Endothelial cell of umbilical vein (primary cell): ENCODE data around the gene HK3. TPM values are rescaled to one million over a fixed set of nuclear protein-coding genes. Genes with fewer than 3 reads are reported as not detected.

Experiments
- BruUV-seq: library from RNA; stranded (reverse); fragments of 400-500 nt; replicated peaks from 2 replicates; lab custom pipeline; 2021; lab: Mats Ljungman, UMichigan
- CTCF ChIA-PET: fragments of 300-600, 350-600 bp; sonication (Branson Sonifier 250); formaldehyde crosslinking; loops from one replicate; lab custom pipeline; 2021; ENCODE audit warnings: antibody characterized with exemption, inconsistent platforms; lab: Charles Lee
- POLR2A ChIA-PET: fragments of 300-600, 350-600 bp; sonication (Branson Sonifier 250); formaldehyde crosslinking; loops from one replicate; lab custom pipeline; 2021; ENCODE audit warnings: antibody characterized with exemption, inconsistent platforms; lab: Charles Lee
- DNase-seq: peaks from one replicate; pipeline ENCODE4 v3.0.0-alpha.2; 2011; ENCODE audit warnings: low read depth, low spot score
- FAIRE-seq: peaks from 2 replicates; lab custom pipeline; 2011; peaks lifted over from hg19 to GRCh38; lab: Jason Lieb, UNC
- H2AFZ ChIP-seq: 2 replicates; pipeline ENCODE4 v1.6.0; 2012; ENCODE audit warnings: low read depth, low read length, control low read depth, inconsistent platforms
- H3K27ac ChIP-seq: 2 replicates; pipeline ENCODE4 v1.5.1; 2011; ENCODE audit warnings: low read depth, mild to moderate bottlenecking, control low read depth, low read length, moderate library complexity; ENCODE audit not compliant: insufficient read depth
- H3K27me3 ChIP-seq, 2 experiments: 2 replicates each; pipeline versions ENCODE4 v1.6.0 to v1.6.1; 2011; ENCODE audit warnings: low read length in 2 of 2, mixed read lengths in 1 of 2; ENCODE audit not compliant: control insufficient read depth in 2 of 2, insufficient read depth in 2 of 2
- H3K36me3 ChIP-seq, 2 experiments: 2 replicates in 1 of 2; 3 replicates in 1 of 2; pipeline ENCODE4 v1.5.1; 2011; ENCODE audit warnings: low read length in 2 of 2, mild to moderate bottlenecking in 1 of 2, moderate library complexity in 1 of 2; ENCODE audit not compliant: control insufficient read depth in 2 of 2, insufficient read depth in 2 of 2; ENCODE audit errors: extremely low read depth in 1 of 2
- H3K4me1 ChIP-seq: 3 replicates; pipeline ENCODE4 v1.5.1; 2011; ENCODE audit warnings: mild to moderate bottlenecking, low read length; ENCODE audit not compliant: control insufficient read depth, insufficient read depth; ENCODE audit errors: extremely low read depth
- H3K4me2 ChIP-seq: 2 replicates; pipeline ENCODE4 v1.6.1; 2011; ENCODE audit warnings: low read length, control low read depth, mixed read lengths; ENCODE audit not compliant: insufficient read depth
- H3K4me3 ChIP-seq, 3 experiments: fragments of 200-600 bp in 1 of 3; sonication (generic), shearing (Covaris generic) in 1 of 3; replicated peaks in 1 of 3; 2 replicates each; pipeline ENCODE4 v1.5.1; 2011 to 2016; ENCODE audit warnings: control low read depth in 3 of 3, low read length in 3 of 3, mild to moderate bottlenecking in 2 of 3, inconsistent platforms in 1 of 3, low read depth in 1 of 3, moderate library complexity in 1 of 3; ENCODE audit not compliant: insufficient read depth in 1 of 3
- H3K79me2 ChIP-seq: 2 replicates; pipeline ENCODE4 v1.6.0; 2012; ENCODE audit warnings: low read length, inconsistent platforms; ENCODE audit not compliant: control insufficient read depth, insufficient read depth
- H3K9ac ChIP-seq: replicated peaks from 2 replicates; pipeline ENCODE3; 2011; ENCODE audit warnings: low read length, control low read depth; ENCODE audit not compliant: insufficient read depth; ENCODE audit errors: extremely low read depth
- H3K9me1 ChIP-seq: replicated peaks from 3 replicates; pipeline ENCODE4 v1.6.0; 2011; ENCODE audit warnings: mild to moderate bottlenecking, low read length; ENCODE audit not compliant: control insufficient read depth, insufficient read depth; ENCODE audit errors: extremely low read depth
- H3K9me3 ChIP-seq: replicated peaks from 2 replicates; pipeline ENCODE4 v1.5.1; 2012; ENCODE audit warnings: low read length, inconsistent platforms; ENCODE audit not compliant: control insufficient read depth, insufficient read depth
- H4K20me1 ChIP-seq: replicated peaks from 2 replicates; pipeline ENCODE3; 2011; ENCODE audit warnings: mild to moderate bottlenecking, low read length; ENCODE audit not compliant: control insufficient read depth, insufficient read depth; ENCODE audit errors: extremely low read depth
- EZH2 ChIP-seq: IDR thresholded peaks from 2 replicates; pipeline ENCODE4 v1.6.1; 2012; ENCODE audit warnings: borderline replicate concordance, low read depth, mild to moderate bottlenecking, moderate library complexity, low read length, inconsistent platforms; ENCODE audit not compliant: severe bottlenecking
- FOS ChIP-seq: IDR thresholded peaks from 2 replicates; pipeline ENCODE4 v1.6.1; 2011; ENCODE audit warnings: mild to moderate bottlenecking, low read length, moderate library complexity, borderline replicate concordance; ENCODE audit not compliant: insufficient read depth
- GATA2 ChIP-seq: IDR thresholded peaks from 2 replicates; pipeline ENCODE4 v1.7.0; 2011; ENCODE audit warnings: low read depth, mild to moderate bottlenecking, moderate library complexity, mixed read lengths, low read length; ENCODE audit not compliant: insufficient read length, insufficient read depth
- JUN ChIP-seq: IDR thresholded peaks from 2 replicates; pipeline ENCODE4 v1.6.1; 2011; ENCODE audit warnings: borderline replicate concordance, low read depth; ENCODE audit not compliant: insufficient read length, insufficient read depth
- MYC ChIP-seq: IDR thresholded peaks from one replicate; pipeline ENCODE4 v1.6.1; 2011; ENCODE audit warnings: mild to moderate bottlenecking, low read depth, low read length
- POLR2A ChIP-seq: IDR thresholded peaks from 2 replicates; pipeline ENCODE4 v1.6.1; 2012; ENCODE audit warnings: low read depth, mild to moderate bottlenecking, control low read depth, low read length
- POLR2AphosphoS5 ChIP-seq: IDR thresholded peaks from 2 replicates; pipeline ENCODE4 v1.6.1; 2012; ENCODE audit warnings: low read depth, mild to moderate bottlenecking, control low read depth, low read length, moderate library complexity; ENCODE audit not compliant: insufficient read depth
- dilution Hi-C: fragments of 300-500 bp; cut with MboI; formaldehyde crosslinking; loops from one replicate; pipeline ENCODE4 v1.15.0; 2019; ENCODE audit warnings: low sequenced_read_pairs; ENCODE audit not compliant: extremely low pct_ligation_motif_present
- intact Hi-C: fragments of 100-400 bp; cut with micrococcal nuclease; formaldehyde crosslinking; loops from one replicate; pipeline ENCODE4 v1.10.0; 2022
- polyA plus RNA-seq, 4 experiments: library from polyadenylated mRNA; depleted of rRNA in 3 of 4; stranded (reverse) in 3 of 4; unstranded in 1 of 4; fragments of >200 nt; gene quantifications; 2 replicates each; pipeline versions ENCODE4 v1.2.1 to v1.2.3, GENCODE V29; 2011 to 2012; ENCODE audit warnings: missing spikeins in 1 of 4
- total RNA-seq: library from RNA; stranded (reverse); gene quantifications from 2 replicates; pipeline ENCODE4 v1.2.3, GENCODE V29; 2021
- TF ChIP-seq, protein P1 (sequence below): IDR thresholded peaks from 2 replicates; pipeline ENCODE4 v1.6.1; 2011; ENCODE audit not compliant: insufficient read depth, insufficient read length
- TF ChIP-seq, protein P2 (sequence below), 2 donors: IDR thresholded peaks; 1 replicate in 1 of 2; 2 replicates in 1 of 2; pipeline ENCODE4 v1.5.1; 2011; ENCODE audit warnings: low read length in 2 of 2, mild to moderate bottlenecking in 2 of 2, moderate library complexity in 2 of 2, control low read depth in 1 of 2, inconsistent platforms in 1 of 2, low read depth in 1 of 2; ENCODE audit not compliant: insufficient read depth in 1 of 2; ENCODE audit errors: extremely low read depth in 1 of 2

Gene HK3
- total and polyA plus RNA-seq, 2 donors (not counting 3 experiments of a cell fraction or from before 2014, with no cell fraction given) = not detected

DNA sequence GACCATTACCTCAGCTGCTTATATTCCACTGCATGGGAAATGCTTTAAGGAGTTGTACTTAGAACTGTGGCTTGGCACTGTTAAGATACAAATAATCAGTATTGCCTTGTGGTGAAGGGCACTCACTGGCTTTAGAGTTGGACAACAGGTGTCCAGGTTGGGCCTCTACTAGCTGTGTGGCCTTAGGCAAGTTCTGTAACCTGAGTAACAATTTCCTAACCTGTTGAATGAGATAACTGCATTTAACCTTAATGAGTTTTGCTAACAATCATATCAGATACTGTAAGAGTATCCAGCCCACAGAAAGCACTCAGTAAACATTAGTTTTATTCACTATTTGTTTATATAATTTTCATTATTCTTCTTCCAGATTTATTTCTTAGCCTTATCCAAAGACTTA, 17.2 kb upstream of the HK3 start:
- Histone ChIP-seq H3K4me3 (no peak overlapping the region), H3K4me1 (no peaks in the 10 kb centered on the region), H3K4me2 (no peak overlapping the region), H3K79me2 (peaks cover 2% of the 10 kb centered on the region), H2AFZ (no peak overlapping the region), H3K9me1 (no peaks in the 10 kb centered on the region), H3K9me3 (no peaks in the 10 kb centered on the region), H3K27ac (no peak overlapping the region), H4K20me1 (no peaks in the 10 kb centered on the region), H3K36me3 (peaks cover 0 to 2% of the 10 kb centered on the region in 2 experiments), H3K27me3 (no peaks in the 10 kb centered on the region), H3K9ac (no peak overlapping the region)
- CTCF ChIA-PET = interaction anchor here (1.0 to 1.3 kb wide), 2 partner anchors 10 kb away, joined by 3 read pairs; no protein-coding TSS in a partner anchor
- intact Hi-C loops = no loop called here
- TF ChIP-seq MYC = no peak
- no TSS peak for BruUV-seq
- POLR2A ChIA-PET = no interaction called here
- FAIRE-seq (no peak), DNase-seq (no peak)
- dilution Hi-C loops = no loop called here

DNA sequence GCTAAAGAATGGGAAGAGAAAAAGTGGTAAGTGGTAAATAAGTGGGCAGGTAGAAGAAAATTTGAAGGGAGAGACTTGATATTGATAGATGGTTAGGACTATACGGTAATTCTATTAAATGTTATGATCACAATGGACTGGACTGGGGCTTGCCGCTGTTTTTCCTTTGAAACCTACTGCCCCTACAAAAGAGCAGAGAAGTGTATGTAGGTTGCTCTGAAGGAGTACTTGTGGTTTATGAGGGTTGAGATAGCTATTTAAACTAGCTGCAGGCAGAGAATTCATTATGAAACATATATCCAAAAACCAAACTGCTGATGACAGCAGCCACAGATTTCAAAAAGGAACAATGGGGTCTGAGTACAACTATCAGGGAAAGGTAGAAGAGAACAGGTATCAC, 16.8 kb upstream of the HK3 start:
- Histone ChIP-seq H4K20me1 (no peaks in the 10 kb centered on the region), H2AFZ (no peak overlapping the region), H3K4me2 (no peak overlapping the region), H3K4me1 (no peaks in the 10 kb centered on the region), H3K4me3 (no peak overlapping the region), H3K79me2 (peaks cover 2% of the 10 kb centered on the region), H3K9ac (no peak overlapping the region), H3K9me1 (no peaks in the 10 kb centered on the region), H3K27me3 (no peaks in the 10 kb centered on the region), H3K27ac (no peak overlapping the region), H3K9me3 (no peaks in the 10 kb centered on the region), H3K36me3 (peaks cover 0 to 2% of the 10 kb centered on the region in 2 experiments)
- intact Hi-C loops = no loop called here
- POLR2A ChIA-PET = no interaction called here
- CTCF ChIA-PET = interaction anchor here (1.0 to 1.3 kb wide), 2 partner anchors 10 kb away, joined by 3 read pairs; no protein-coding TSS in a partner anchor
- FAIRE-seq (no peak), DNase-seq (no peak)
- no TSS peak for BruUV-seq
- dilution Hi-C loops = no loop called here
- TF ChIP-seq POLR2A (no peak), JUN (no peak), EZH2 (no peak), MYC (no peak), POLR2AphosphoS5 (no peak), FOS (no peak), GATA2 (no peak)
- TF ChIP-seq, protein P1, sequence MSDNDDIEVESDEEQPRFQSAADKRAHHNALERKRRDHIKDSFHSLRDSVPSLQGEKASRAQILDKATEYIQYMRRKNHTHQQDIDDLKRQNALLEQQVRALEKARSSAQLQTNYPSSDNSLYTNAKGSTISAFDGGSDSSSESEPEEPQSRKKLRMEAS = no peak
- TF ChIP-seq, protein P2, sequence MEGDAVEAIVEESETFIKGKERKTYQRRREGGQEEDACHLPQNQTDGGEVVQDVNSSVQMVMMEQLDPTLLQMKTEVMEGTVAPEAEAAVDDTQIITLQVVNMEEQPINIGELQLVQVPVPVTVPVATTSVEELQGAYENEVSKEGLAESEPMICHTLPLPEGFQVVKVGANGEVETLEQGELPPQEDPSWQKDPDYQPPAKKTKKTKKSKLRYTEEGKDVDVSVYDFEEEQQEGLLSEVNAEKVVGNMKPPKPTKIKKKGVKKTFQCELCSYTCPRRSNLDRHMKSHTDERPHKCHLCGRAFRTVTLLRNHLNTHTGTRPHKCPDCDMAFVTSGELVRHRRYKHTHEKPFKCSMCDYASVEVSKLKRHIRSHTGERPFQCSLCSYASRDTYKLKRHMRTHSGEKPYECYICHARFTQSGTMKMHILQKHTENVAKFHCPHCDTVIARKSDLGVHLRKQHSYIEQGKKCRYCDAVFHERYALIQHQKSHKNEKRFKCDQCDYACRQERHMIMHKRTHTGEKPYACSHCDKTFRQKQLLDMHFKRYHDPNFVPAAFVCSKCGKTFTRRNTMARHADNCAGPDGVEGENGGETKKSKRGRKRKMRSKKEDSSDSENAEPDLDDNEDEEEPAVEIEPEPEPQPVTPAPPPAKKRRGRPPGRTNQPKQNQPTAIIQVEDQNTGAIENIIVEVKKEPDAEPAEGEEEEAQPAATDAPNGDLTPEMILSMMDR (IDR thresholded peaks at IDR 0.05; ENCODE audit: extremely low read depth in 1 of 2, insufficient read depth in 1 of 2, low read depth in 1 of 2, low read length in 2 of 2) = no peak
